Lung (tissue), 12 donors: Measurements from ENCODE around the gene CRYZL1. TPM values are rescaled to one million over a fixed set of nuclear protein-coding genes. Genes with fewer than 3 reads are reported as not detected.

Experiments used
- ATAC-seq: fragments of 200-7000 bp; cut with Tn5 transposase; one replicate; pipeline ENCODE4 v1.9.1; 2020; ENCODE audit warnings: moderate number of reproducible peaks; ENCODE audit not compliant: insufficient read depth, low FRiP score
- DNase-seq, 3 donors: peaks; one replicate each; pipeline ENCODE4 v3.0.0-alpha.2; 2013 to 2017
- H3K27ac ChIP-seq, 2 donors: one replicate each; pipeline ENCODE4 v1.5.1; 2013; ENCODE audit warnings: mild to moderate bottlenecking in 2 of 2, moderate library complexity in 2 of 2, control low read depth in 1 of 2, inconsistent platforms in 1 of 2, low read depth in 1 of 2, low read length in 1 of 2
- H3K27me3 ChIP-seq, 3 donors: one replicate each; pipeline ENCODE4 v1.5.1; 2013; ENCODE audit warnings: low read length in 2 of 3; ENCODE audit not compliant: control insufficient read depth in 3 of 3, insufficient read depth in 3 of 3
- H3K36me3 ChIP-seq, 4 donors: one replicate each; pipeline ENCODE4 v1.5.1; 2013; ENCODE audit warnings: low read length in 4 of 4, mild to moderate bottlenecking in 1 of 4, moderate library complexity in 1 of 4; ENCODE audit not compliant: control insufficient read depth in 4 of 4, insufficient read depth in 4 of 4
- H3K4me1 ChIP-seq, 5 donors: one replicate each; pipeline ENCODE4 v1.5.1; 2013; ENCODE audit warnings: low read length in 5 of 5, mild to moderate bottlenecking in 2 of 5, moderate library complexity in 1 of 5; ENCODE audit not compliant: control insufficient read depth in 5 of 5, insufficient read depth in 5 of 5
- H3K4me3 ChIP-seq: one replicate; pipeline ENCODE4 v1.5.1; 2013; ENCODE audit warnings: mild to moderate bottlenecking, control low read depth, moderate library complexity
- H3K9ac ChIP-seq, 2 donors: one replicate each; pipeline ENCODE4 v1.5.1; 2013; ENCODE audit warnings: low read length in 2 of 2, control low read depth in 1 of 2; ENCODE audit not compliant: insufficient read depth in 1 of 2
- H3K9me3 ChIP-seq, 4 donors: one replicate each; pipeline ENCODE4 v1.5.1; 2013; ENCODE audit warnings: low read length in 3 of 4, mild to moderate bottlenecking in 1 of 4, moderate library complexity in 1 of 4; ENCODE audit not compliant: control insufficient read depth in 4 of 4, insufficient read depth in 3 of 4
- CTCF ChIP-seq: IDR thresholded peaks from 2 replicates; pipeline ENCODE4 v1.5.1; 2012; ENCODE audit warnings: mild to moderate bottlenecking; ENCODE audit errors: control extremely low read depth, extremely low read depth
- WGBS, 2 donors: extraction: QIAGEN DNeasy Blood & Tissue Kit; methylation state at CpG; one replicate each; pipeline ENCODE4 v1.1.7; 2013; 5-methylcytosine and 5-hydroxymethylcytosine counted together
- polyA plus RNA-seq, 2 donors: library from polyadenylated mRNA; stranded (reverse); fragments of 200-250 nt; gene quantifications; one replicate each; pipeline ENCODE4 v1.2.1, GENCODE V29; 2013
- total RNA-seq, 2 donors: library from RNA; depleted of rRNA in 1 of 2; stranded (reverse); fragments of >200 nt in 1 of 2; gene quantifications; one replicate each; pipeline ENCODE4 v1.2.1, GENCODE V29; 2014 to 2021
- donor health status: control.
- donor health status: control.
- donor health status: Bipolar disorder and iron deficiency.
- donor health status: healthy.
- donor health status: DM: yes; HTN: yes; CAD: no.

CRYZL1 gene
- total and polyA plus RNA-seq, 4 donors = 16.4 to 64.2 (median 30.3) TPM

- no peaks in the 10 kb centered on the region for H3K27me3 ChIP-seq
- ATAC-seq (no peak), DNase-seq (no peak)
- no peak for TF ChIP-seq CTCF
- no peaks in the 10 kb centered on the region for H3K9me3 ChIP-seq
- no peak overlapping the region for H3K27ac ChIP-seq
- H3K4me1 ChIP-seq = peaks cover 0 to 18% (median 1%) of the 10 kb centered on the region in 5 donors
- no peak overlapping the region for H3K4me3 ChIP-seq
- 32 to 44% methylated on average over 3 of the region's 3 CpGs for WGBS, 2 donors
- no peak overlapping the region for H3K9ac ChIP-seq
- H3K36me3 ChIP-seq = peaks cover 15 to 38% (median 17%) of the 10 kb centered on the region in 4 donors
Measured at GRCh38 chr21:33546086-33546485, 95.5 kb downstream of the CRYZL1 start.

- no peaks in the 10 kb centered on the region for H3K9me3 ChIP-seq
- H3K27me3 ChIP-seq = no peaks in the 10 kb centered on the region
- no peak overlapping the region for H3K27ac ChIP-seq
- no peak overlapping the region for H3K4me3 ChIP-seq
- peaks cover 2 to 24% (median 6%) of the 10 kb centered on the region in 4 donors for H3K36me3 ChIP-seq
- peaks cover 0 to 24% (median 6%) of the 10 kb centered on the region in 5 donors for H3K4me1 ChIP-seq
- no peak for ATAC-seq
- TF ChIP-seq CTCF = no peak
- 10 to 24% methylated on average over 8 of the region's 8 CpGs for WGBS, 2 donors
- DNase-seq = peak in 2 of 3 donors; percentile 18 to 19
- H3K9ac ChIP-seq = peak overlapping the region in 1 of 2 donors; percentile 97
Measured at GRCh38 chr21:33544451-33545195, 96.9 kb downstream of the CRYZL1 start.

- WGBS, 2 donors = 0 to 1% methylated on average over 26 of the region's 26 CpGs
- Histone ChIP-seq H3K4me3 (peak overlapping the region; percentile 96), H3K9ac (peak overlapping the region; percentile 93 to 97), H3K27me3 (no peaks in the 10 kb centered on the region), H3K27ac (peak overlapping the region; percentile 76 to 97), H3K4me1 (peaks cover 0 to 24% (median 6%) of the 10 kb centered on the region in 5 donors), H3K9me3 (no peaks in the 10 kb centered on the region), H3K36me3 (peaks cover 0 to 19% (median 5%) of the 10 kb centered on the region in 4 donors)
- DNase-seq = peak in 1 of 3 donors; percentile 77
- peak; percentile 38 for ATAC-seq
- no peak for TF ChIP-seq CTCF
Measured at GRCh38 chr21:33543505-33544129, 97.9 kb downstream of the CRYZL1 start.
